Mucosa of descending colon (tissue), 3 donors: ENCODE results near the gene DOCK8. TPM values are rescaled to one million over a fixed set of nuclear protein-coding genes. Genes with fewer than 3 reads are reported as not detected.
"Not testable (repeated sequence)": the region's sequence is repeated elsewhere in the genome, so short reads cannot be mapped to it uniquely, and the experiment has no call there.

Source experiments
- ATAC-seq: fragments of 200-7000 bp; cut with Tn5 transposase; one replicate; pipeline ENCODE4 v1.9.1; 2020; ENCODE audit warnings: mild to moderate bottlenecking, moderate library complexity
- DNase-seq, 3 donors: peaks; one replicate each; pipeline ENCODE4 v3.0.0-alpha.2; 2020
- H3K36me3 ChIP-seq: fragments of 200-600 bp; one replicate; pipeline ENCODE4 v1.8.0; 2021; ENCODE audit warnings: low read depth, mild to moderate bottlenecking
- H3K4me1 ChIP-seq: fragments of 200-600 bp; one replicate; pipeline ENCODE4 v1.8.0; 2021; ENCODE audit warnings: low read depth, mild to moderate bottlenecking
- H3K4me3 ChIP-seq: fragments of 200-600 bp; one replicate; pipeline ENCODE4 v1.8.0; 2021; ENCODE audit warnings: mild to moderate bottlenecking
- H3K9me3 ChIP-seq: fragments of 200-600 bp; one replicate; pipeline ENCODE4 v1.8.0; 2021; ENCODE audit warnings: mild to moderate bottlenecking
- intact Hi-C, 2 donors: fragments of 100-400 bp; cut with DNase I in 1 of 2; cut with micrococcal nuclease in 1 of 2; formaldehyde crosslinking; loops; one replicate each; pipeline versions ENCODE4 v1.11.0 to v1.11.1; 2022; cut with DNase I, micrococcal nuclease
- total RNA-seq, 3 donors: library from RNA; stranded (reverse); fragmentation: NEBNext Ultra II Directional in 2 of 3; extraction: Animal tissue kit (Norgen Biotek cat#: 25700) in 2 of 3; gene quantifications; one replicate each; pipeline versions ENCODE4 v1.2.1 to v1.2.4, GENCODE V29; 2021 to 2023
- TF ChIP-seq, protein P1 (sequence below): fragments of 200-600 bp; IDR thresholded peaks from one replicate; pipeline ENCODE4 v1.8.0; 2022; ENCODE audit warnings: antibody characterized with exemption, mild to moderate bottlenecking
- donor health status: DM: no; HTN: no; CAD: no; lungs with moderate emphysema.
- donor health status: DM: no; HTN: no; CAD: no.
- donor health status: DM: no; HTN: yes; CAD: no.

Gene DOCK8
- total RNA-seq, 3 donors from 2014 or later = 13.5 to 16.6 (median 15.7) TPM

- intact Hi-C loops = no loop called here
These were observed 3.6 kb upstream of the DOCK8 start for GRCh38 chr9:211036-211435.

DNA sequence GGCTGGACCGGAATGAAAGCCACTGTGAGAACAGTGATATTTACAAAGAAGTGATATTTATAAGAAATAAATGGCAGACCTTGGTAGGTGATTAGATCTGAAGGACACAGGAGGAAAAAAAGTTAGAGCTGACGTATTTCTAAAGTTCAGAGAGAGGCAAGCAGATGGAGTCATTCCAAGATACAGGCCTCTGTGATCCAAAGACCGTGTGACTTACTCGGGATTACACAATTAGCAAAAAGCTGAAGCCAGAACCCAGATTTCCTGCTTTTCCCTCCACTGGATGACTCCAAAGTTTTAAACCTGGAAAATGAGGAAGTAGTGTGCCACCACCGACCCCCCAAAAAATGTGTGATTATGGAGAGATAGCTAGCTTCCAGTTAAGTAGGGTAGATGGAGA is 3.1 kb upstream of the DOCK8 start:
- intact Hi-C loops = no loop called here
- ATAC-seq = no peak
- TF ChIP-seq, protein P1, sequence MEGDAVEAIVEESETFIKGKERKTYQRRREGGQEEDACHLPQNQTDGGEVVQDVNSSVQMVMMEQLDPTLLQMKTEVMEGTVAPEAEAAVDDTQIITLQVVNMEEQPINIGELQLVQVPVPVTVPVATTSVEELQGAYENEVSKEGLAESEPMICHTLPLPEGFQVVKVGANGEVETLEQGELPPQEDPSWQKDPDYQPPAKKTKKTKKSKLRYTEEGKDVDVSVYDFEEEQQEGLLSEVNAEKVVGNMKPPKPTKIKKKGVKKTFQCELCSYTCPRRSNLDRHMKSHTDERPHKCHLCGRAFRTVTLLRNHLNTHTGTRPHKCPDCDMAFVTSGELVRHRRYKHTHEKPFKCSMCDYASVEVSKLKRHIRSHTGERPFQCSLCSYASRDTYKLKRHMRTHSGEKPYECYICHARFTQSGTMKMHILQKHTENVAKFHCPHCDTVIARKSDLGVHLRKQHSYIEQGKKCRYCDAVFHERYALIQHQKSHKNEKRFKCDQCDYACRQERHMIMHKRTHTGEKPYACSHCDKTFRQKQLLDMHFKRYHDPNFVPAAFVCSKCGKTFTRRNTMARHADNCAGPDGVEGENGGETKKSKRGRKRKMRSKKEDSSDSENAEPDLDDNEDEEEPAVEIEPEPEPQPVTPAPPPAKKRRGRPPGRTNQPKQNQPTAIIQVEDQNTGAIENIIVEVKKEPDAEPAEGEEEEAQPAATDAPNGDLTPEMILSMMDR = no peak
- no peaks in the 10 kb centered on the region for H3K4me1 ChIP-seq
- no peak for DNase-seq
- H3K9me3 ChIP-seq = no peaks in the 10 kb centered on the region
- no peak overlapping the region for H3K4me3 ChIP-seq
- no peaks in the 10 kb centered on the region for H3K36me3 ChIP-seq

More at GRCh38 chr9:211036-211435, 3.6 kb upstream of the DOCK8 start:
- DNase-seq (no peak), ATAC-seq (no peak)
- Histone ChIP-seq H3K4me1 (no peaks in the 10 kb centered on the region), H3K4me3 (no peak overlapping the region), H3K36me3 (no peaks in the 10 kb centered on the region), H3K9me3 (no peaks in the 10 kb centered on the region)
- TF ChIP-seq, protein P1 = no peak

- Histone ChIP-seq H3K9me3 (no peaks in the 10 kb centered on the region), H3K4me3 (no peak overlapping the region), H3K36me3 (no peaks in the 10 kb centered on the region), H3K4me1 (no peaks in the 10 kb centered on the region)
- no peak for DNase-seq
- TF ChIP-seq, protein P1 = no peak
- intact Hi-C loops = no loop called here
- no peak for ATAC-seq
These were observed 2.4 kb upstream of the DOCK8 start for GRCh38 chr9:212297-212696.

DNA sequence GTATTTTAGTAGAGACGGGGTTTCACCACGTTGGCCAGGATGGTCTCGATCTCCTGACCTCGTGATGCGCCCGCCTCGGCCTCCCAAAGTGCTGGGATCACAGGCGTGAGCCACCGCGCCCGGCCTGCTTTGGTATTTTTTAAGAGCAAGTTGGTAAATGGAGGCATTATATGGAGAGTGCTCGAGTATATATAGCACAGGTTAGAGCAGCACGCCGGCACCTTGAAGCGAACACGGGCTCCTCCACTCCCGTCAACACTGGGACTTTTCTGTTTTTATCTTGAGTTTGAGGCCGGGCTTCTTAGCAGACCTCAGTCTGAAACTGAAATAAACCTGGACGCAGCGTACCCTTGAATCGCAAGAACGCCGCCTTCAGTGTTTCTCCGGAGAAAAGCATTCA is 764 bp upstream of the DOCK8 start:
- ATAC-seq, intact Hi-C loops, H3K4me3 ChIP-seq, DNase-seq, H3K4me1 ChIP-seq, H3K9me3 ChIP-seq, H3K36me3 ChIP-seq: not testable (repeated sequence)

DNA sequence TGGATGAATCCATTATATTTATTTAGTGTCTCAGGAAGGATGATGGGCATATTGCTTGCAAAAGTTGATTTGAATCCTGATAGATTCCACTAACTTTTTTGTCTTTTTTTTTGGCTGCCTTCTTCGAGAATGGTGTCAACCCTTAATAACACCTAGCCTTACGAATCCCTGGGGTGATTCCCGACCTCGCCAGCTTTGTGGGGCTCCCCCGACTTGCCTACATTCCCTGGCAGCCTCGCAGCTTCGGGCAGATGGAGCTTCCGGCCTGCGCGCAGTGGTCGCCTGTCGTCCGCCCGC is 366 bp upstream of the DOCK8 start:
- TF ChIP-seq, protein P1 = no peak
- H3K4me1 ChIP-seq = no peaks in the 10 kb centered on the region
- ATAC-seq = no peak
- DNase-seq = no peak
- H3K9me3 ChIP-seq = no peaks in the 10 kb centered on the region
- H3K36me3 ChIP-seq = no peaks in the 10 kb centered on the region
- intact Hi-C loops = no loop called here
- H3K4me3 ChIP-seq = no peak overlapping the region

GRCh38 chr9:215631-216155 is 1.0 kb downstream of the DOCK8 start:
- TF ChIP-seq, protein P1 = no peak
- H3K36me3 ChIP-seq = no peaks in the 10 kb centered on the region

More at GRCh38 chr9:215631-216155, 1.0 kb downstream of the DOCK8 start:
- DNase-seq = no peak
- Histone ChIP-seq H3K9me3 (no peaks in the 10 kb centered on the region), H3K4me3 (no peak overlapping the region), H3K4me1 (no peaks in the 10 kb centered on the region)
- ATAC-seq = no peak
- intact Hi-C loops = no loop called here
